GM18517 (cell line): ENCODE measurements around the gene CLTCL1.
"Not testable (repeated sequence)": the region's sequence is repeated elsewhere in the genome, so short reads cannot be mapped to it uniquely, and the experiment has no call there.

Experiments
- ATAC-seq: cut with Tn5 transposase; IDR thresholded peaks from one replicate; pipeline ENCODE4 v1.9.1; 2021; ENCODE audit warnings: mild to moderate bottlenecking, moderate library complexity; ENCODE audit not compliant: unreplicated experiment

The CLTCL1 gene

GRCh38 chr22:19156109-19156508 lies 135.4 kb downstream of the CLTCL1 start:
- ATAC-seq = not testable (repeated sequence)

- no peak for ATAC-seq
Observed at GRCh38 chr22:19152942-19153883, 138.3 kb downstream of the CLTCL1 start.

GRCh38 chr22:19151329-19152191 lies 140.0 kb downstream of the CLTCL1 start:
- ATAC-seq = no peak

- ATAC-seq = no peak
Observed at GRCh38 chr22:19150482-19151328, 140.8 kb downstream of the CLTCL1 start.

- ATAC-seq = no peak
Observed at GRCh38 chr22:19149991-19150390, 141.5 kb downstream of the CLTCL1 start, which contains the start of gene GSC2. Gene GSC2, minus strand, starts transcription at chr22:19150292. Its CDS starts 9 bp downstream, at chr22:19150283.

GRCh38 chr22:19149047-19149883 lies 142.3 kb downstream of the CLTCL1 start:
- no peak for ATAC-seq

- ATAC-seq = no peak
Observed at GRCh38 chr22:19148417-19149046, 143.0 kb downstream of the CLTCL1 start.

GRCh38 chr22:19147195-19147780 lies 144.2 kb downstream of the CLTCL1 start:
- ATAC-seq = no peak

GRCh38 chr22:19146215-19146968 lies 145.1 kb downstream of the CLTCL1 start:
- ATAC-seq = no peak

- ATAC-seq = no peak
Observed at GRCh38 chr22:19143967-19144400, 147.5 kb downstream of the CLTCL1 start.

- no peak for ATAC-seq
Observed at GRCh38 chr22:19143212-19143611, 148.3 kb downstream of the CLTCL1 start.

GRCh38 chr22:19142394-19142793 lies 149.1 kb downstream of the CLTCL1 start:
- ATAC-seq = no peak

GRCh38 chr22:19139974-19140373 lies 151.5 kb downstream of the CLTCL1 start:
- no peak for ATAC-seq

GRCh38 chr22:19139001-19139356 lies 152.5 kb downstream of the CLTCL1 start:
- ATAC-seq = no peak

GRCh38 chr22:19138217-19139000 lies 153.1 kb downstream of the CLTCL1 start:
- ATAC-seq = no peak

GRCh38 chr22:19137384-19138216 lies 153.9 kb downstream of the CLTCL1 start:
- no peak for ATAC-seq

- ATAC-seq = no peak
Observed at GRCh38 chr22:19136915-19137314, 154.6 kb downstream of the CLTCL1 start.
